Measurements from ENCODE around the gene CCDC141. TPM values are rescaled to one million over a fixed set of nuclear protein-coding genes. Genes with fewer than 3 reads are reported as not detected.
A peak's percentile ranks its signal among the peaks of the same experiment; 100 is the strongest.
"Not testable (repeated sequence)": the region's sequence is repeated elsewhere in the genome, so short reads cannot be mapped to it uniquely, and the experiment has no call there.

Gene CCDC141
- 1 to 10 TPM in 1 of 3 donors, under 1 TPM in 1, not detected in 1; 0.69 to 1.5 TPM for polyA plus RNA-seq

GRCh38 chr2:179049546-179050311 is at the start of gene CCDC141:
CCDC141 (minus strand) TSS chr2:179050137; CDS start chr2:179049941, 196 bp downstream.
- H3K27ac Mint-ChIP-seq: peak within 1 kb of the TSS; percentile 5 to 65 (median 48)
- H3K9me3 Mint-ChIP-seq: no peaks in the 10 kb centered on the region
- peak within 1 kb of the TSS; percentile 77 to 86 (median 83) for H3K4me3 Mint-ChIP-seq
- H3K36me3 Mint-ChIP-seq: no peaks in the 10 kb centered on the region
- no peaks in the 10 kb centered on the region for H3K27me3 Mint-ChIP-seq (ENCODE audit: low read depth in 3 of 3)
- H3K4me1 Mint-ChIP-seq: peaks cover 5 to 36% of the 10 kb centered on the region in 2 donors
- peak in 2 of 3 donors; percentile 1 to 7 for DNase-seq

DNA sequence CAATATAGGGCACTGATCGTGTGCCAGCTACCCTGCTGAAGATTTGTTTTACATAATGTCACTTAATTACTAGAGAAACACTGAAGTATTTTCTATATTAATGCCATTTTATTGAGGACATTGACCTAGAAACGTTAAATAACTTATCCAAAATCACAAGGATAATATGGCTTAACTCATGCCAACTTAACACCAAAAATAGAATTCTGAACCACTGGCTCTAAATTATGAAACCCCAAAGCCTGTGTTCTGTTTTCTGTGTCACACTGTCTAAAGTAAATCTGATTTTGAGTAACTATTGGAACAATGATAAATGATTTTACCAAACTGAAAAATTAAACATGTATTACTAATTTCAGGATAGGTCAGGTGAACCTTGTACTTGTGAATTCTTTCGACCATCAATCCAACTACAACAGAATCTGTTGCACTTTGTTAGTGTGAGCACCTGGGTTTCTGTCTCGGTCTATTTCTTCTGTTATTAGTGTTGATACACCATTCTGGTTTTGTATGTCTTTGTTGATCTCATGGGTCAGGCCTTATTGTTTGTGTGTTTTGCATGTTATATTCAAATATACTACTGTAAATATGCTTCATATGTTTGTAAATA is 48.2 kb upstream of the CCDC141 start:
- no peak for DNase-seq
- Mint-ChIP-seq H3K4me3 (no peak overlapping the region), H3K27me3 (ENCODE audit: low read depth in 3 of 3) (peaks cover 0 to 2% (median 0%) of the 10 kb centered on the region in 3 donors), H3K4me1 (peaks cover 8 to 20% of the 10 kb centered on the region in 2 donors), H3K36me3 (no peaks in the 10 kb centered on the region), H3K9me3 (peaks cover 0 to 2% (median 0%) of the 10 kb centered on the region in 6 donors), H3K27ac (no peak overlapping the region)

DNA sequence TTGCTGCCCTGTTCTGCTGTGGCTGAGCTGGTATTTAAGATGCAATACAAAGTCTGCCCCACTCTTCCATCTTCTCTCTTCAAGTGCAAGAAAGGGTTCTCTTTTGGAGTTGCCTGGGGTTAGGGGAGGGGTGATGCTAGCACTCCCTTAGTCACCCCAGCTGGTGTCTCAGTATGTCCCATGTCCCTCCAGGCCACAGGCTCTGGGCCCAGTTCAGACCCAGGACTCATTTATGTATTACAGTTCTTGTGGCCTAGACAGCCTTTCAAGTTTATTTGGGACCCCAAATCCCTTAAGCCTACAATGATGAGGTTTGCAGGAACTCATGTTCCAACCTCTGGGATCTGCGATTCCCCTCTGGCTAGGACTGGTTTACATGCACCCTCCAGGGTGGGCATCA is 47.2 kb upstream of the CCDC141 start:
- DNase-seq: no peak
- H3K4me1 Mint-ChIP-seq: peaks cover 8 to 20% of the 10 kb centered on the region in 2 donors
- peaks cover 0 to 2% (median 0%) of the 10 kb centered on the region in 3 donors for H3K27me3 Mint-ChIP-seq (ENCODE audit: low read depth in 3 of 3)
- no peak overlapping the region for H3K27ac Mint-ChIP-seq
- H3K4me3 Mint-ChIP-seq: no peak overlapping the region
- H3K36me3 Mint-ChIP-seq: no peaks in the 10 kb centered on the region
- peaks cover 0 to 2% (median 0%) of the 10 kb centered on the region in 6 donors for H3K9me3 Mint-ChIP-seq

GRCh38 chr2:179096090-179096489 is 46.2 kb upstream of the CCDC141 start:
- H3K27ac Mint-ChIP-seq: no peak overlapping the region
- H3K4me1 Mint-ChIP-seq: peaks cover 8 to 20% of the 10 kb centered on the region in 2 donors
- no peaks in the 10 kb centered on the region for H3K36me3 Mint-ChIP-seq
- H3K9me3 Mint-ChIP-seq: peaks cover 0 to 3% (median 2%) of the 10 kb centered on the region in 6 donors
- H3K4me3 Mint-ChIP-seq: peak overlapping the region in 2 of 5 donors; percentile 10 to 14
- peak; percentile 5 to 28 (median 28) for DNase-seq
- H3K27me3 Mint-ChIP-seq (ENCODE audit: low read depth in 3 of 3): peaks cover 0 to 2% (median 0%) of the 10 kb centered on the region in 3 donors

GRCh38 chr2:179092912-179093311 is 43.0 kb upstream of the CCDC141 start:
- H3K4me3 Mint-ChIP-seq; H3K9me3 Mint-ChIP-seq; H3K27me3 Mint-ChIP-seq (ENCODE audit: low read depth in 3 of 3); DNase-seq; H3K27ac Mint-ChIP-seq; H3K36me3 Mint-ChIP-seq: not testable (repeated sequence)
- peaks cover 8 to 20% of the 10 kb centered on the region in 2 donors for H3K4me1 Mint-ChIP-seq

GRCh38 chr2:179082697-179083096 is 32.8 kb upstream of the CCDC141 start:
- no peak overlapping the region for H3K4me3 Mint-ChIP-seq
- H3K27ac Mint-ChIP-seq: no peak overlapping the region
- no peaks in the 10 kb centered on the region for H3K4me1 Mint-ChIP-seq
- DNase-seq: no peak
- H3K36me3 Mint-ChIP-seq: no peaks in the 10 kb centered on the region
- H3K27me3 Mint-ChIP-seq (ENCODE audit: low read depth in 3 of 3): no peaks in the 10 kb centered on the region
- H3K9me3 Mint-ChIP-seq: peaks cover 0 to 10% (median 3%) of the 10 kb centered on the region in 6 donors

GRCh38 chr2:179081954-179082353 is 32.0 kb upstream of the CCDC141 start:
- Mint-ChIP-seq H3K9me3 (peaks cover 0 to 15% (median 5%) of the 10 kb centered on the region in 6 donors), H3K4me3 (no peak overlapping the region), H3K36me3 (no peaks in the 10 kb centered on the region), H3K4me1 (no peaks in the 10 kb centered on the region), H3K27ac (no peak overlapping the region), H3K27me3 (ENCODE audit: low read depth in 3 of 3) (no peaks in the 10 kb centered on the region)
- DNase-seq: no peak

- Mint-ChIP-seq H3K9me3 (peaks cover 0 to 7% (median 2%) of the 10 kb centered on the region in 6 donors), H3K4me3 (no peak overlapping the region), H3K27ac (no peak overlapping the region), H3K27me3 (ENCODE audit: low read depth in 3 of 3) (peaks cover 4 to 5% (median 4%) of the 10 kb centered on the region in 3 donors), H3K36me3 (no peaks in the 10 kb centered on the region), H3K4me1 (no peaks in the 10 kb centered on the region)
- no peak for DNase-seq
Observed at GRCh38 chr2:179072527-179072926, 22.6 kb upstream of the CCDC141 start.

DNA sequence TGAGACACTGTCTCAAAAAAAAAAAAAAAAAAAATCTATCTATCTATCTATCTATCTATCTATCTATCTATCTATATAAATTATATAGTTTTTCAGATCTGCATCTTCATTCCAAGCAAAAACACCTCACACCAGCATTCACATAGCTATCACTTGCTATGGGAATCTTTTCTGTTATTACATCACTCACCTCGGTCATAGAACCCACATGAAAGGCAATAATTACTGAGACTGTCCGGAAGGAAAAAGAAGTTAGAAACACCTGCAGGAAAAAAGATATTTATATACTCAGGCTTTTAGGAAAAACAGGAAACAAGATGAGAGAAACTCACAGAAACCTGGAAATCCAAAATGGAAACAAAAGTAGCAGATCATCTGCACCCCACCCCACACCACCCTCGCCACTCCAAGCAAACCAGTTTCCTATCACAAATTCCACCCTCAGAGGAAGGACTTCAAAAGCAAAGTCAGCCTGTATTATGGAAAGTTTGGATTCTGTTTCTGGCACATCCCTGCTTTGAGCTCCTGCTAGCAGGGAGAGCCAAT is 21.9 kb upstream of the CCDC141 start:
- no peaks in the 10 kb centered on the region for H3K36me3 Mint-ChIP-seq
- no peak overlapping the region for H3K4me3 Mint-ChIP-seq
- no peak overlapping the region for H3K27ac Mint-ChIP-seq
- DNase-seq: no peak
- H3K27me3 Mint-ChIP-seq (ENCODE audit: low read depth in 3 of 3): peaks cover 4 to 6% (median 4%) of the 10 kb centered on the region in 3 donors
- no peaks in the 10 kb centered on the region for H3K4me1 Mint-ChIP-seq
- H3K9me3 Mint-ChIP-seq: peaks cover 0 to 4% (median 1%) of the 10 kb centered on the region in 6 donors

- H3K9me3 Mint-ChIP-seq: peaks cover 0 to 2% (median 0%) of the 10 kb centered on the region in 6 donors
- H3K36me3 Mint-ChIP-seq: no peaks in the 10 kb centered on the region
- DNase-seq: no peak
- no peak overlapping the region for H3K27ac Mint-ChIP-seq
- H3K4me1 Mint-ChIP-seq: no peaks in the 10 kb centered on the region
- H3K4me3 Mint-ChIP-seq: no peak overlapping the region
- peaks cover 0 to 6% (median 2%) of the 10 kb centered on the region in 3 donors for H3K27me3 Mint-ChIP-seq (ENCODE audit: low read depth in 3 of 3)
Observed at GRCh38 chr2:179070895-179071294, 21.0 kb upstream of the CCDC141 start.

GRCh38 chr2:179069685-179070084 is 19.7 kb upstream of the CCDC141 start:
- peaks cover 0 to 6% (median 2%) of the 10 kb centered on the region in 3 donors for H3K27me3 Mint-ChIP-seq (ENCODE audit: low read depth in 3 of 3)
- H3K4me1 Mint-ChIP-seq: no peaks in the 10 kb centered on the region
- no peak for DNase-seq
- no peak overlapping the region for H3K27ac Mint-ChIP-seq
- H3K36me3 Mint-ChIP-seq: no peaks in the 10 kb centered on the region
- H3K9me3 Mint-ChIP-seq: peaks cover 0 to 2% (median 0%) of the 10 kb centered on the region in 6 donors
- no peak overlapping the region for H3K4me3 Mint-ChIP-seq

GRCh38 chr2:179068991-179069643 is 19.2 kb upstream of the CCDC141 start:
- no peak overlapping the region for H3K4me3 Mint-ChIP-seq
- no peak for DNase-seq
- H3K36me3 Mint-ChIP-seq: no peaks in the 10 kb centered on the region
- peaks cover 0 to 3% (median 0%) of the 10 kb centered on the region in 6 donors for H3K9me3 Mint-ChIP-seq
- peaks cover 0 to 6% (median 2%) of the 10 kb centered on the region in 3 donors for H3K27me3 Mint-ChIP-seq (ENCODE audit: low read depth in 3 of 3)
- no peaks in the 10 kb centered on the region for H3K4me1 Mint-ChIP-seq
- H3K27ac Mint-ChIP-seq: no peak overlapping the region

GRCh38 chr2:179059026-179059700 is 9.2 kb upstream of the CCDC141 start:
- H3K4me1 Mint-ChIP-seq: no peaks in the 10 kb centered on the region
- no peaks in the 10 kb centered on the region for H3K27me3 Mint-ChIP-seq (ENCODE audit: low read depth in 3 of 3)
- H3K4me3 Mint-ChIP-seq: no peak overlapping the region
- H3K9me3 Mint-ChIP-seq: no peaks in the 10 kb centered on the region
- no peak for DNase-seq
- no peak overlapping the region for H3K27ac Mint-ChIP-seq
- H3K36me3 Mint-ChIP-seq: no peaks in the 10 kb centered on the region
